IgD-negative memory B cell (primary cell): Measurements from ENCODE around the gene PRR5. TPM values are rescaled to one million over a fixed set of nuclear protein-coding genes. Genes with fewer than 3 reads are reported as not detected.

ENCODE experiments used
- H3K27ac Mint-ChIP-seq, 3 donors: one replicate each; pipeline ENCODE4 v1.8.0; 2020 to 2022; ENCODE audit warnings: mild to moderate bottlenecking in 3 of 3, mixed read lengths in 3 of 3, moderate library complexity in 1 of 3
- H3K27me3 Mint-ChIP-seq: one replicate; pipeline ENCODE4 v1.8.0; 2021; ENCODE audit warnings: mixed read lengths
- H3K36me3 Mint-ChIP-seq: one replicate; pipeline ENCODE4 v1.8.0; 2020; ENCODE audit warnings: mild to moderate bottlenecking, mixed read lengths
- H3K4me1 Mint-ChIP-seq, 3 donors: one replicate each; pipeline ENCODE4 v1.8.0; 2020 to 2022; ENCODE audit warnings: mixed read lengths in 3 of 3, mild to moderate bottlenecking in 1 of 3
- H3K4me3 Mint-ChIP-seq, 4 donors: one replicate each; pipeline ENCODE4 v1.8.0; 2020 to 2022; ENCODE audit warnings: mild to moderate bottlenecking in 4 of 4, mixed read lengths in 4 of 4, moderate library complexity in 3 of 4
- H3K9me3 Mint-ChIP-seq, 3 donors: one replicate each; pipeline ENCODE4 v1.8.0; 2020 to 2021; ENCODE audit warnings: mixed read lengths in 3 of 3, mild to moderate bottlenecking in 1 of 3
- polyA plus RNA-seq: library from polyadenylated mRNA; unstranded; fragments of 300-500 nt; fragmentation: Illumina TruSeq; gene quantifications from one replicate; pipeline ENCODE4 v1.2.3, GENCODE V29; 2021

The PRR5 gene
- polyA plus RNA-seq, 1 donor from 2014 or later = 40.3 TPM

DNA sequence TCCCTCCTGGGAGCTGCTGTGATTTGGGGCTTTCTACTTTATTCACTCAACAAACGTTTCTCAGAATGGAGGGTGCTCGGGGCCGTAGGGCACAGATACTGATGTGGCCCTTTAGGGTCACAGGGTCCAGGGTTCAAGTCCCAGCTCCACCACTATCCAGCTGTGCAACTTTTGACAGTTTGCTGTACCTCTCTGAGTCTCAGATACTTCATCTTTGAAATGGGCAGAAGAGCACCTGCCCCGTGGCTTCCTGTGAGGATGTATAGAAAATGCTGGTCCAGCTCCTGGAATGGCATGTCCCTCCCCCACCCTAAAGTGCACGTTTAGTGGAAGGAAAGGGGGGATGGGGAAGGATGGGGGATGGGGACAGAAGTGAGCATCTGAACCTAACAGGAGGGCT, 21.9 kb upstream of the PRR5 start:
- Mint-ChIP-seq H3K27me3 (peaks cover 18% of the 10 kb centered on the region), H3K9me3 (peaks cover 0 to 3% (median 0%) of the 10 kb centered on the region in 3 donors), H3K4me3 (no peak overlapping the region), H3K36me3 (peaks cover 2% of the 10 kb centered on the region), H3K27ac (no peak overlapping the region), H3K4me1 (peaks cover 10 to 23% (median 12%) of the 10 kb centered on the region in 3 donors)

DNA sequence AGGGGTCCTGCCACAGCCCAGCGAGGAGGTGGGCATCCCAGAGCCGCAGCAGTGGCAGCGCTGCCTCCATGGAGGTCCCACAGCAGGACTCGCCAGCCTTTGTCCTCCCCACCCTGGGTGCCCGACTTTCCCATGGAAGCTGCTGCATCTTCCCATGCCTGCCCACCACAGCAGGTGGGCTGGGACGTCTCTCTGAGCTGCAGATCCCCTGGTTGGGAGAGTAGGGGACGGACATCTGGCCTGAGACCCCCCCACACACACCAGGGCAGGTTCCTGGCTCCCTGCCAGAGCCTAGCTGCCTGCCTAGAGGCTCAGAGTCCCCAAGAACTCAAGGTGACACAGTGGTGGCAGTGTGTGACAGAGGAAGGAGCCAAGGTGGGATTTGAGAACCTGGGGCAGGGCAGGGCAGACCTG, 21.5 kb upstream of the PRR5 start:
- Mint-ChIP-seq H3K4me1 (peaks cover 14 to 27% (median 17%) of the 10 kb centered on the region in 3 donors), H3K27me3 (peaks cover 19% of the 10 kb centered on the region), H3K27ac (no peak overlapping the region), H3K36me3 (peaks cover 2% of the 10 kb centered on the region), H3K4me3 (no peak overlapping the region), H3K9me3 (peaks cover 0 to 1% (median 0%) of the 10 kb centered on the region in 3 donors)

DNA sequence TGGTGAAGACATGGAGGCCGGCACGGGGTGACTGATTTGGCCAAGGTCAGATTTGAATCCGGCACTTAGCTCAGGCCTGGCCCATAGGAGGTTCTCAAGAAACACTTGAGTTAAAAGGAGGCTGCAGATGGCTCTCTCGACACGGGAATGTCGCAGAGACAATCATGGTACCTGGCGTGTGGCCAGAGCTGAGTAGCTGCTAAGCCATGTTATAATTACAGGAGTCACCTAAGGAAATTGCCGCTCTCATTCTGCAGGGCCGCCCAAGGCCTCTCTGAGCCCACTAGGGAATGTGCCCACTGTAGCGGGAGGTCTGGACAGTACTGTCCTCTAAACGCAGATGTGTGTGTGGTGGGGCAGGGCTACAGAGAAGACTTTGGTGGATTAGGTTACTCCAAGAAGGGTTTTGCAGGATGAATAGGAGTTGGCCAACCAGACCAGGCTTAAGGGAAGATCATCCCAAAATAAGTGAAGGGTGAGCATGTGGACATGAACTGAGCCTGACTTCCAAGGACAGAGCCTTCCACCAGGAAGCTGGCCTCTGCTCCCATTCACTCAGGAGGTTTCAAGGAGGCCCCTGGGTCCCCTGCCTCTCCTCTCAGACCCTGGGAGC, 19.3 kb upstream of the PRR5 start:
- Mint-ChIP-seq H3K4me1 (peaks cover 18 to 34% (median 25%) of the 10 kb centered on the region in 3 donors), H3K4me3 (peak overlapping the region in 2 of 4 donors; percentile 63 to 67), H3K27ac (peak overlapping the region in 1 of 3 donors; percentile 82), H3K27me3 (peaks cover 14% of the 10 kb centered on the region), H3K9me3 (peaks cover 0 to 1% (median 0%) of the 10 kb centered on the region in 3 donors), H3K36me3 (peaks cover 2% of the 10 kb centered on the region)

DNA sequence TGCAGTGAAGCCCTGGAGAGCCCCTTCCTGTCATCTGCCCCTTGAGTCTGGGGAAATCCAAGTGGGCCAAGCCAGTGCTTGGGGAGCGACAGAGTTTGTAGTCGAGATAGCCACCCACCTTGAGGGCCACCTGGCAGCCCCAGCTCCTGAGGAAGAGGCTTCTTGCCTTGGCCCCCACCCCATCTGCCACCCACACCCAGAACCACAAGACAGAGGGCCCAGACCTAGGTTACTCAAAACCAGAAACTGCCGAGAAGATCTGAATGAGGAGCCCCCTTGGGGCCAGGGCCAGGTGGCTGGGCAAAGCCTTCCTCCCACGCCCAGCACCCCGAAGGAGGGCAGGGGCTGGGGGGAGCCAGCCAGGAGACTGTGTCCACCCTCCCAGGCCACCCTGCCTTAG, 18.8 kb upstream of the PRR5 start:
- peaks cover 2% of the 10 kb centered on the region for H3K36me3 Mint-ChIP-seq
- peaks cover 18 to 34% (median 25%) of the 10 kb centered on the region in 3 donors for H3K4me1 Mint-ChIP-seq
- H3K4me3 Mint-ChIP-seq = peak overlapping the region in 1 of 4 donors; percentile 66
- H3K9me3 Mint-ChIP-seq = peaks cover 0 to 1% (median 0%) of the 10 kb centered on the region in 3 donors
- no peak overlapping the region for H3K27ac Mint-ChIP-seq
- H3K27me3 Mint-ChIP-seq = peaks cover 12% of the 10 kb centered on the region

DNA sequence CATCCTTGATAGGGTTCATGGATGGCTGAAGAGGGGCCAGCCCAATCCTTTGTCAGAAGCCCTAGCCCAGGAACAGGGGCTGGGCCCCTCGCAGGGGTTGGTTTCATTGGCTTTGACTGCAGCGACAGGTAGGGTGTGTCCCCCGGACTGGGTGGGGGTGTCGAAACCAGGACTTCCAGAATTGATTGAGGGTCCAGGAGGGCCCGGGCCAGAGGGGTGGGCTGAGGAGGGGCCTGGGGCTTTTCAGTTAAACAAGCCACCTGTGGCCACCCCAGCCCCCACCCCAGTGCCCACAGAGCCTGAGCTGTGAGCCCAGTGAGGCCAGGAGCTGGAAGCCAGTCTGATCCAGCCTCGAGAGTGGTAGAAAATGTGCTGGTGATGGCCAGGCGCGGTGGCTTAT, 18.1 kb upstream of the PRR5 start:
- H3K4me3 Mint-ChIP-seq = peak overlapping the region in 2 of 4 donors; percentile 60 to 61
- H3K36me3 Mint-ChIP-seq = peaks cover 2% of the 10 kb centered on the region
- peaks cover 0 to 1% (median 0%) of the 10 kb centered on the region in 3 donors for H3K9me3 Mint-ChIP-seq
- peaks cover 14% of the 10 kb centered on the region for H3K27me3 Mint-ChIP-seq
- peaks cover 18 to 34% (median 27%) of the 10 kb centered on the region in 3 donors for H3K4me1 Mint-ChIP-seq
- no peak overlapping the region for H3K27ac Mint-ChIP-seq

DNA sequence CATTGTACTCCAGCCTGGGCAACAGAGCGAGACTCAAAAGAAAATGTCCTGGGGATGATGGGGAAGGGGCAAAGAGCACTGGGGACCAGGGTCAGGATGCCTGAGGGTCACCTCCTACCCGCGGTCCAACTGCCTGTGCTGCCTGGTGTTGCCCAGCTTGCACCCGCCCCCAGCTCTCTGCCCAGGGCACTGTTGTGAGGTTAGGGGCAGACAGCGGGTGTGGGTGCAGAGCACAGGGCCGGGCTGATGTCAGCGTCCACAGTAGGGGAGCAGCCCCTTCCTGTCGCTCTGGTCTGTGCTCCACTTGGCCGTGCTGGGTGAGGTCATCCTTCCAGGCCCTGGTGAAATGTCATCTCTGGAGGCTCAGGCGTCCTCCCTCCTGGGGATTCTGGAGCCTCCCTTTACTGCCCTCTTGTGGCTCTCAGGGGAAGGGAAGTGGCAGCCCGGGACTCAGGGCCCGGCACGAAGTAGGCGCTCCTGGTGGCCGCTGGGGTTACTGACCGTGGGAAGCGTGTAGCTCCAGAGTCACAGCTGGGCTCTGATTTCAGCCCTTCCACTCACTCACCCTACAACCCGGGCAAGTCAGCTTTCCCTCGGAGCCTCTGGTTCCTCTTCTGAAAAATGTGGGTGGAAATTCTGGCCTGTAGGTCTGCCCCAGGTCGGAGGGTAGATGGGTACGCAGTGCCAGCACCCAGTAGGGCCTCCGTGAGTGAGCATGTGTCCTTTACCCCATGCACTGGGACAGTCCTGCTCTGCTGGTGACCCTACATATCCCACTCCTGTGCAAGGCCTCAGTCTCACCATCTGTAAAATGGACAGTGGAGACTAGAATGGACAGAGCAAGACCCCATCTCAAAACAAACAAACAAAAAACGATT, 17.3 kb upstream of the PRR5 start:
- peaks cover 18 to 34% (median 27%) of the 10 kb centered on the region in 3 donors for H3K4me1 Mint-ChIP-seq
- H3K36me3 Mint-ChIP-seq = peaks cover 2% of the 10 kb centered on the region
- peaks cover 12% of the 10 kb centered on the region for H3K27me3 Mint-ChIP-seq
- H3K9me3 Mint-ChIP-seq = peaks cover 0 to 1% (median 0%) of the 10 kb centered on the region in 3 donors
- H3K4me3 Mint-ChIP-seq = peak overlapping the region; percentile 8 to 87 (median 63)
- H3K27ac Mint-ChIP-seq = peak overlapping the region in 1 of 3 donors; percentile 21

DNA sequence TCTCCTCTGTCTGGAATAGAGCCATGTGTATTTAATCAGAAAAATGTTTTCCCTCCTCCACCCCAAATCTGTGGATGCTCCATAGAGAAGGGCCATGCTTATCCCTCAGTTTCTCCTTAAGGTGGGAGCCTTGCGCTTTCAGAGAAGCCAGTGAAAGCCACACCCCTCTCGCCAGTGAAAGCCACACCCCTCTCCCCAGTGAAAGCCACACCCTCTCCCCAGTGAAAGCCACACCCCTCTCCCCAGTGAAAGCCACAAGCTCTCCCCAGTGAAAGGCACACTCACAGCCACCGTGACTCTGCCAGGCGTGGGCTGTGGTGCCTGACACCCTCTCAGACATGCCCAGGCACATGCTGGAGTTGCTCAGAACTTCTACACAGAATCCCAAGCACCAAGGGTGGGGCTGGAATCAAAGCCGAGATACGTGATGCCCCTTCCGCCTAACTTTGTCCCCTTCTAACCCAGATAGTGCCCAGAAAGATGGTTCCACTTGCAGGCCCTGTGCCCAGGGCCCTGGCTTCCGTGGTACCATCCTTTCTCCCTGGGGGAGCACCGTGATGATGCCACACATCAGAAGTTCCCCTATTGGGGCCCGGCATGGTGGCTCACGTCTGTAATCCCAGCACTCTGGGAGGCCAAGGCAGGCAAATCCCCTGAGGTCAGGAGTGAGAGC, 16.5 kb upstream of the PRR5 start:
- Mint-ChIP-seq H3K27ac (peak overlapping the region; percentile 21 to 92 (median 65)), H3K36me3 (peaks cover 2% of the 10 kb centered on the region), H3K4me1 (peaks cover 18 to 34% (median 27%) of the 10 kb centered on the region in 3 donors), H3K27me3 (peaks cover 9% of the 10 kb centered on the region), H3K9me3 (peaks cover 0 to 1% (median 0%) of the 10 kb centered on the region in 3 donors), H3K4me3 (peak overlapping the region; percentile 22 to 87 (median 60))

DNA sequence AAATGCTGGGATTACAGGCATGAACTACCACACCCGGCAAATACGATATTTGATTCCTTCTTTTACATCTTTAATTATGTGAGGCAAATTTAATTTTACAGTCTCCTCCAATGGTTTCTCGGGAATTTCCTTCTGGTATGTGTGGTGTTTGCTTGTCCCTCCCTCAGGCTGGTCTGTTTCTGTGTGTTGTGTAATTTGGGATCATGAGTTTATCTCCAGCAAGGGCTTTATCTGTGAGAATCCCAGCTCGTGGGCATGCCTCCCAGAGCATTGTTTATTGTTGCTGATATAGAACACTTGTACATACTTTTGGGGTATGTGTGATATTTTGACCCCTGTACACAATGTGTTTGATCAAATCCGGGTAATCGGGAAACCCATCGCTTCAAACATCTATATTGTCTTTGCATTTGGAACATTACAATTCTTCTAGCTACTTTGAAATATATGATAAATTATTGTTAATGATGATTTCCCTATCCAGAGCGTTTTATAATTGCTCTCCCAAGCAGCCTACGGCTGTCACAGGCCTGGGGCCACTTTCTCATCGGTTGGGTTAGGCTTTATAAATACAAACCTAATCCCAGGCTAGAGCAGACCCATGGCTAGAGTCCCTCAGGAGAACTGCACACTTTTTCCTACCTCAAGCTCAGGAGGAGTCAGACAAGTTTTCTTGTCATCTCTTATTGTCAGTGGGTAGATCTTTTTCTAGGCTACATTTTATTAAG, 15.0 kb upstream of the PRR5 start:
- peak overlapping the region in 1 of 4 donors; percentile 32 for H3K4me3 Mint-ChIP-seq
- peaks cover 2% of the 10 kb centered on the region for H3K36me3 Mint-ChIP-seq
- peaks cover 9% of the 10 kb centered on the region for H3K27me3 Mint-ChIP-seq
- peaks cover 18 to 26% (median 23%) of the 10 kb centered on the region in 3 donors for H3K4me1 Mint-ChIP-seq
- peak overlapping the region in 1 of 3 donors; percentile 14 for H3K27ac Mint-ChIP-seq
- no peaks in the 10 kb centered on the region for H3K9me3 Mint-ChIP-seq

DNA sequence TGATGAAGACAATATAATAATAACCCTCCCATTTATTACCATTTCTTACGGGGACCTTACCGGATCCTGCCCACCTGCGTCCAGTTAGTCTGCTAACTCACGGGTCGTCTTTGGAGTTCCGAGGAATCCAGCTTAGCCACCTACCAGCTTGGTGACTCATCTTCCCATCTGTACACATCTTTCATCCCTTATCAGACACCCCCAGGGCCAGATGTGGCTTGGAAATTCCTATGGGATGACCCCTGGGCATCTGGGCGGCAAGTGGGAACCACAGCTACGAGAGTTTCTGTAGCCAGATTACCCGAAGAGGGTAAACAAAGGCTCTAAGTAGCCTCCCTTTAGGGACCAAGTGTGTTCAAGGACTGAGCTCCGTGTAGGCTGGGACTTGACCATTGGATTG, 12.8 kb upstream of the PRR5 start:
- Mint-ChIP-seq H3K36me3 (no peaks in the 10 kb centered on the region), H3K27me3 (peaks cover 9% of the 10 kb centered on the region), H3K27ac (no peak overlapping the region), H3K4me3 (no peak overlapping the region), H3K4me1 (peaks cover 18 to 23% (median 18%) of the 10 kb centered on the region in 3 donors), H3K9me3 (no peaks in the 10 kb centered on the region)

DNA sequence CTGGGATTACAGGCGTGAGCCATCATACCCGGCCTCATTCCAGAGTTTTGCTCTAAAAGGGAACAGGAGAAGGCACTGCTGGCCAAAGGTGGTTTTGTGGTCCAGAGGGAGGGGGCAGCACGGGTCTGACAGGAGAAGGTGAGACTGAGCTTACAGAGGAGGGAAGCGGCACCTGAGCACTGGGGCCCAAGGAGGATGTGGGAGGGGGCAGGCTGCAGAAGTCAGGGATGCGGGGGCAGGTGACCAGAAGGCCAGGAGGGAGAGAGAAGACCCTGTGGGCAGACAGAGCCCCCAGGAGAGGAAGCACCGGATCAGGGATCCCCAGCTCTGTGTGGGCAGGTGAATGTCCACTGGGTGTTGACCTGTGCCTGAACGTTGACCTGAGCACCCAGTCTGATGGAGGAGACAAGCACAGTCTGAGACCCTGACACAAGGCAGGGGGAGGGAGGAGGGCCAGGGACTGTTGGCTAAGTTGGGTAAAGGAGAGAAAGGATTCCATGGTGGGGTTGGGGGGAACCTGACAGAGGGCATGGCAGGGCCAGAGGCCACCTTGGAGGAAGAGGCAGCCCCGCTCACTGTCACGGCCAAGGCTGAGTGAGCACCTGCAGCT, 12.0 kb upstream of the PRR5 start:
- H3K4me1 Mint-ChIP-seq = peaks cover 12 to 17% (median 12%) of the 10 kb centered on the region in 3 donors
- H3K36me3 Mint-ChIP-seq = no peaks in the 10 kb centered on the region
- H3K4me3 Mint-ChIP-seq = peak overlapping the region in 1 of 4 donors; percentile 58
- H3K27ac Mint-ChIP-seq = peak overlapping the region in 1 of 3 donors; percentile 13
- peaks cover 9% of the 10 kb centered on the region for H3K27me3 Mint-ChIP-seq
- H3K9me3 Mint-ChIP-seq = no peaks in the 10 kb centered on the region

DNA sequence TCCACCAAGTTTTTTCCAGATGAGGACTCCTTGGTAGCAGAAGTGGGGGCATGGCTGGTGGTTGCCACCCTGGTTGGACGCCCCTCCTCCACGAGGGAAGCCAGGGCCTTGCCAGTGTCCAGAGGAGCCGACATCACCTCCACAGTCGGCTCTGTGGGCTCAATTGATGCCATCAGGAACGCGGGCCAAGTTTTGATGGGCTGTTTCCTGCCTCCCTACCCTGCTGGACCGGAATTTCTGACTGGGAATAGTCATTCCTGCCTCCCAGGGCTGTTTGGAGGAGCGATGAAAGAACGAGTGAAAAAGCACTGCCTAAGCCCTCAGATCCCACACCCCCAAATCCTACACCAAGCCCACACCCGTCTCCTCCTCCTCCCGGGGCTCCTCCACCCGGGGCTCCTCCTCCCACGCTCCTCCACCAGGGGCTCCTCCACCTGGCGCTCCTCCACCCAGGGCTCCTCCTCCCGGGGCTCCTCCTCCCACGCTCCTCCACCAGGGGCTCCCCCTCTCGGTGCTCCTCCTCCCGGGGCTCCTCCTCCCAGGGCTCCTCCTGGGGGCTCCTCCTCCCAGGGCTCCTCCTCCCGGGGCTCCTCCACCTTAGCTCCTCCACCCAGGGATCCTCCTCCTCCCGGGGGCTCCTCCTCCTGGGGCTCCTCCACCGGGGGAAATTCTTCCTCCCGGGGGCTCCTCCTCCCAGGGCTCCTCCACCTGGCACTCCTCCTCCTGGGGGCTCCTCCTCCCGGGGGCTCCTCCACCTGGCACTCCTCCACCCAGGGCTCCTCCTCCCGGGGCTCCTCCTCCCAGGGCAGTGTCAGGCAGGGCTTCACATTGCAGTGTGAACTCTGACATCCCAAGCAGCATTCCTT, 10.0 kb upstream of the PRR5 start:
- H3K36me3 Mint-ChIP-seq = no peaks in the 10 kb centered on the region
- no peaks in the 10 kb centered on the region for H3K9me3 Mint-ChIP-seq
- no peak overlapping the region for H3K27ac Mint-ChIP-seq
- peaks cover 6% of the 10 kb centered on the region for H3K27me3 Mint-ChIP-seq
- peaks cover under 1 to 2% (median under 1%) of the 10 kb centered on the region in 3 donors for H3K4me1 Mint-ChIP-seq
- no peak overlapping the region for H3K4me3 Mint-ChIP-seq

DNA sequence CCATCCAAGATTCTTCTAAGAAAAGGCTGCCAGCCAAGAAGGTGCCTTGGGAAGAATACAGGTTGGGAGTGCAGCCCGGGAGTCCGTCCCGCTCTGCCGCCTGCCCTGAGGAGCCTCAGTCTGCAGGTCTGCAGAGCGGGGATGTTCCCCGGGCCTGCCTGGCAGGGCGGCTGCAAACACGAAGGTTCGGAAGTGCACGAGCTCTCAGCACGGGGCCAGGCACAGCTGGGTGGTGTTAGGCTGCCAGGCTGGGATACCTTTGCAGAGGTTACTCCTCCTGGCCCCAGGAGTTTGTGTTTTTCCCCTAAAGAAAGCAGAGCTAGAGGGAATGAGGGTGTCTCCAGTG, 9.4 kb upstream of the PRR5 start:
- no peak overlapping the region for H3K27ac Mint-ChIP-seq
- no peak overlapping the region for H3K4me3 Mint-ChIP-seq
- peaks cover 1% of the 10 kb centered on the region for H3K27me3 Mint-ChIP-seq
- H3K36me3 Mint-ChIP-seq = no peaks in the 10 kb centered on the region
- H3K4me1 Mint-ChIP-seq = peaks cover 0 to 3% (median 2%) of the 10 kb centered on the region in 3 donors
- no peaks in the 10 kb centered on the region for H3K9me3 Mint-ChIP-seq

DNA sequence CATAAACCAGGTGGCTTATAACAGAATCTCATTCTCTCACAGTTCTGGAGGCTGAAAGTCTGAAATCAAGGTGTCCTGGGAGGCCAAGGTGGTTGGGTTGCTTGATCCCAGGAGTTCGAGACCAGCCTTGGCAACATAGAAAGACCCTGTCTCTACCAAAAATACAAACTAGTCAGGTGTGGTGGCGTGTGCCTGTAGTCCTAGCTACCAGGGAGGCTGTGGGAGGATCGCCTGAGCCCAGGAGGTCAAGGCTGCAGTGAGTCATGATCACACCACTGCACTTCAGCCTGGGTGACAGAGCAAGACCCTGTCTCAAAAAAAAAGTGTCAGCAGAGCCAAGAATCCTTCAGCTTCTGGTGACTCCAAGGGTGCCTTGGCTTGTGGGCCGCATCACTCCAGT, 8.9 kb upstream of the PRR5 start:
- no peaks in the 10 kb centered on the region for H3K36me3 Mint-ChIP-seq
- no peak overlapping the region for H3K27ac Mint-ChIP-seq
- peaks cover 0 to 3% (median 2%) of the 10 kb centered on the region in 3 donors for H3K4me1 Mint-ChIP-seq
- peaks cover 1% of the 10 kb centered on the region for H3K27me3 Mint-ChIP-seq
- H3K4me3 Mint-ChIP-seq = no peak overlapping the region
- no peaks in the 10 kb centered on the region for H3K9me3 Mint-ChIP-seq
